Measurements from ENCODE around the gene RRP7A. TPM values are rescaled to one million over a fixed set of nuclear protein-coding genes. Genes with fewer than 3 reads are reported as not detected.

Gene RRP7A
- total and polyA plus RNA-seq, 10 of the 15 experiments (the other 5 are each of a cell fraction or from before 2014, with no cell fraction given), result 2.9 to 114 (median 43.8) TPM

DNA sequence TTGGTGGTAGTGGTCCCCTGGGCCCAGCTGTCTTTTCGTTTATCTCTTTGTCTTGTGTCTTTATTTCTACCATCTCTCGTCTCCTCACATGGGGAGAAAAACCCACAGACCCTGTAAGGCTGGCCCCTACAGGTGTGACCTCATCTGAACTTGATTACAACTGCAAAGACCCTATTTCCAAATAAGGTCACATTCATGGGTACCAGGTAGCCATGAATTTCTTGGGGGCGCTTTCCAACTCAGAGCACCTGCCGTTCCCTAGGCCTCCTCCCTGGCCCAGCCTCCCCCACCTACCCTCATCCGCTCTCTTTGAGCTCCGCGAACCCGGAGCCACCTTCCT, 14.0 kb upstream of the RRP7A start:
- ChIA-PET POLR2A (interaction anchor here (0.6 to 1.3 kb wide), 3 partner anchors 17 to 1713 kb away, joined by 3 to 6 read pairs (median 5); no protein-coding TSS in a partner anchor), RAD21 (ENCODE audit: unreplicated experiment) (interaction anchor here (0.7 to 1.6 kb wide), 4 partner anchors 12 to 81 kb away, joined by 3 to 5 read pairs (median 4); partner anchors contain the start of gene POLDIP3), CTCF (interaction anchor here (0.6 to 1.9 kb wide), 7 partner anchors 17 to 185 kb away, joined by 3 to 8 read pairs (median 4); partner anchors contain the start of gene POLDIP3), SMC1A (ENCODE audit: uncharacterized antibody, unreplicated experiment) (interaction anchor here (0.6 to 2.4 kb wide), 6 partner anchors 12 to 198 kb away, joined by 3 to 13 read pairs (median 4); no protein-coding TSS in a partner anchor)
- in situ Hi-C loops (cut with MboI) (no loop called here), intact Hi-C loops (cut with micrococcal nuclease; ENCODE audit: unreplicated experiment) (loop anchor here (2.0 kb wide), 1 partner anchor 19 kb away; the partner anchor contains the start of gene SERHL2)
- TF ChIP-seq LARP7 (IDR thresholded peaks at IDR 0.05) (no peak), NBN (IDR thresholded peaks at IDR 0.05) (0 out of 2 replicates have a peak, but pooled peaks have one; percentile 1), FOS (IDR thresholded peaks at IDR 0.05; ENCODE audit: borderline replicate concordance, extremely low read depth, insufficient read length) (no peak), SMARCA5 (IDR thresholded peaks at IDR 0.05) (0 out of 2 replicates have a peak, but pooled peaks have one; percentile 74), POLR2A (IDR thresholded peaks at IDR 0.05; ENCODE audit: low read depth, low read length) (peak; percentile 25; the same call in 1 of the 2 replicates), POLR2AphosphoS5 (IDR thresholded peaks at IDR 0.05; ENCODE audit: low read length) (peak; percentile 80)
- TF ChIP-seq, protein P1, sequence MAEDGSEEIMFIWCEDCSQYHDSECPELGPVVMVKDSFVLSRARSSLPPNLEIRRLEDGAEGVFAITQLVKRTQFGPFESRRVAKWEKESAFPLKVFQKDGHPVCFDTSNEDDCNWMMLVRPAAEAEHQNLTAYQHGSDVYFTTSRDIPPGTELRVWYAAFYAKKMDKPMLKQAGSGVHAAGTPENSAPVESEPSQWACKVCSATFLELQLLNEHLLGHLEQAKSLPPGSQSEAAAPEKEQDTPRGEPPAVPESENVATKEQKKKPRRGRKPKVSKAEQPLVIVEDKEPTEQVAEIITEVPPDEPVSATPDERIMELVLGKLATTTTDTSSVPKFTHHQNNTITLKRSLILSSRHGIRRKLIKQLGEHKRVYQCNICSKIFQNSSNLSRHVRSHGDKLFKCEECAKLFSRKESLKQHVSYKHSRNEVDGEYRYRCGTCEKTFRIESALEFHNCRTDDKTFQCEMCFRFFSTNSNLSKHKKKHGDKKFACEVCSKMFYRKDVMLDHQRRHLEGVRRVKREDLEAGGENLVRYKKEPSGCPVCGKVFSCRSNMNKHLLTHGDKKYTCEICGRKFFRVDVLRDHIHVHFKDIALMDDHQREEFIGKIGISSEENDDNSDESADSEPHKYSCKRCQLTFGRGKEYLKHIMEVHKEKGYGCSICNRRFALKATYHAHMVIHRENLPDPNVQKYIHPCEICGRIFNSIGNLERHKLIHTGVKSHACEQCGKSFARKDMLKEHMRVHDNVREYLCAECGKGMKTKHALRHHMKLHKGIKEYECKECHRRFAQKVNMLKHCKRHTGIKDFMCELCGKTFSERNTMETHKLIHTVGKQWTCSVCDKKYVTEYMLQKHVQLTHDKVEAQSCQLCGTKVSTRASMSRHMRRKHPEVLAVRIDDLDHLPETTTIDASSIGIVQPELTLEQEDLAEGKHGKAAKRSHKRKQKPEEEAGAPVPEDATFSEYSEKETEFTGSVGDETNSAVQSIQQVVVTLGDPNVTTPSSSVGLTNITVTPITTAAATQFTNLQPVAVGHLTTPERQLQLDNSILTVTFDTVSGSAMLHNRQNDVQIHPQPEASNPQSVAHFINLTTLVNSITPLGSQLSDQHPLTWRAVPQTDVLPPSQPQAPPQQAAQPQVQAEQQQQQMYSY (CRISPR knock-in tag; IDR thresholded peaks at IDR 0.05), result no peak
- TF ChIP-seq, protein P2, sequence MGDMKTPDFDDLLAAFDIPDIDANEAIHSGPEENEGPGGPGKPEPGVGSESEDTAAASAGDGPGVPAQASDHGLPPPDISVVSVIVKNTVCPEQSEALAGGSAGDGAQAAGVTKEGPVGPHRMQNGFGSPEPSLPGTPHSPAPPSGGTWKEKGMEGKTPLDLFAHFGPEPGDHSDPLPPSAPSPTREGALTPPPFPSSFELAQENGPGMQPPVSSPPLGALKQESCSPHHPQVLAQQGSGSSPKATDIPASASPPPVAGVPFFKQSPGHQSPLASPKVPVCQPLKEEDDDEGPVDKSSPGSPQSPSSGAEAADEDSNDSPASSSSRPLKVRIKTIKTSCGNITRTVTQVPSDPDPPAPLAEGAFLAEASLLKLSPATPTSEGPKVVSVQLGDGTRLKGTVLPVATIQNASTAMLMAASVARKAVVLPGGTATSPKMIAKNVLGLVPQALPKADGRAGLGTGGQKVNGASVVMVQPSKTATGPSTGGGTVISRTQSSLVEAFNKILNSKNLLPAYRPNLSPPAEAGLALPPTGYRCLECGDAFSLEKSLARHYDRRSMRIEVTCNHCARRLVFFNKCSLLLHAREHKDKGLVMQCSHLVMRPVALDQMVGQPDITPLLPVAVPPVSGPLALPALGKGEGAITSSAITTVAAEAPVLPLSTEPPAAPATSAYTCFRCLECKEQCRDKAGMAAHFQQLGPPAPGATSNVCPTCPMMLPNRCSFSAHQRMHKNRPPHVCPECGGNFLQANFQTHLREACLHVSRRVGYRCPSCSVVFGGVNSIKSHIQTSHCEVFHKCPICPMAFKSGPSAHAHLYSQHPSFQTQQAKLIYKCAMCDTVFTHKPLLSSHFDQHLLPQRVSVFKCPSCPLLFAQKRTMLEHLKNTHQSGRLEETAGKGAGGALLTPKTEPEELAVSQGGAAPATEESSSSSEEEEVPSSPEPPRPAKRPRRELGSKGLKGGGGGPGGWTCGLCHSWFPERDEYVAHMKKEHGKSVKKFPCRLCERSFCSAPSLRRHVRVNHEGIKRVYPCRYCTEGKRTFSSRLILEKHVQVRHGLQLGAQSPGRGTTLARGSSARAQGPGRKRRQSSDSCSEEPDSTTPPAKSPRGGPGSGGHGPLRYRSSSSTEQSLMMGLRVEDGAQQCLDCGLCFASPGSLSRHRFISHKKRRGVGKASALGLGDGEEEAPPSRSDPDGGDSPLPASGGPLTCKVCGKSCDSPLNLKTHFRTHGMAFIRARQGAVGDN (IDR thresholded peaks at IDR 0.05), result peak; percentile 34; the same call in 1 of the 2 replicates
- TF ChIP-seq, protein P3, sequence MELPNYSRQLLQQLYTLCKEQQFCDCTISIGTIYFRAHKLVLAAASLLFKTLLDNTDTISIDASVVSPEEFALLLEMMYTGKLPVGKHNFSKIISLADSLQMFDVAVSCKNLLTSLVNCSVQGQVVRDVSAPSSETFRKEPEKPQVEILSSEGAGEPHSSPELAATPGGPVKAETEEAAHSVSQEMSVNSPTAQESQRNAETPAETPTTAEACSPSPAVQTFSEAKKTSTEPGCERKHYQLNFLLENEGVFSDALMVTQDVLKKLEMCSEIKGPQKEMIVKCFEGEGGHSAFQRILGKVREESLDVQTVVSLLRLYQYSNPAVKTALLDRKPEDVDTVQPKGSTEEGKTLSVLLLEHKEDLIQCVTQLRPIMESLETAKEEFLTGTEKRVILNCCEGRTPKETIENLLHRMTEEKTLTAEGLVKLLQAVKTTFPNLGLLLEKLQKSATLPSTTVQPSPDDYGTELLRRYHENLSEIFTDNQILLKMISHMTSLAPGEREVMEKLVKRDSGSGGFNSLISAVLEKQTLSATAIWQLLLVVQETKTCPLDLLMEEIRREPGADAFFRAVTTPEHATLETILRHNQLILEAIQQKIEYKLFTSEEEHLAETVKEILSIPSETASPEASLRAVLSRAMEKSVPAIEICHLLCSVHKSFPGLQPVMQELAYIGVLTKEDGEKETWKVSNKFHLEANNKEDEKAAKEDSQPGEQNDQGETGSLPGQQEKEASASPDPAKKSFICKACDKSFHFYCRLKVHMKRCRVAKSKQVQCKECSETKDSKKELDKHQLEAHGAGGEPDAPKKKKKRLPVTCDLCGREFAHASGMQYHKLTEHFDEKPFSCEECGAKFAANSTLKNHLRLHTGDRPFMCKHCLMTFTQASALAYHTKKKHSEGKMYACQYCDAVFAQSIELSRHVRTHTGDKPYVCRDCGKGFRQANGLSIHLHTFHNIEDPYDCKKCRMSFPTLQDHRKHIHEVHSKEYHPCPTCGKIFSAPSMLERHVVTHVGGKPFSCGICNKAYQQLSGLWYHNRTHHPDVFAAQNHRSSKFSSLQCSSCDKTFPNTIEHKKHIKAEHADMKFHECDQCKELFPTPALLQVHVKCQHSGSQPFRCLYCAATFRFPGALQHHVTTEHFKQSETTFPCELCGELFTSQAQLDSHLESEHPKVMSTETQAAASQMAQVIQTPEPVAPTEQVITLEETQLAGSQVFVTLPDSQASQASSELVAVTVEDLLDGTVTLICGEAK (IDR thresholded peaks at IDR 0.05; ENCODE audit: borderline replicate concordance), result peak; percentile 51
- DNase-seq (ENCODE audit: low read depth, low spot score), result no peak
- Histone ChIP-seq H3K36me3 (ENCODE audit: control insufficient read depth in 2 of 2, insufficient read depth in 2 of 2, low read length in 1 of 2) (no peaks in the 10 kb centered on the region), H3K9me3 (replicated peaks; ENCODE audit: control insufficient read depth, insufficient read depth, low read length) (no peaks in the 10 kb centered on the region), H4K20me1 (ENCODE audit: control insufficient read depth, insufficient read depth) (no peaks in the 10 kb centered on the region), H3K4me3 (peak overlapping the region; percentile 6; the same call in 1 of the 2 replicates), H3K4me2 (ENCODE audit: control insufficient read depth, insufficient read depth) (peak overlapping the region; percentile 17), H3K9ac (ENCODE audit: control insufficient read depth, insufficient read depth, low read length) (peak overlapping the region; percentile 54; the same call in 1 of the 2 replicates), H3K79me2 (ENCODE audit: control insufficient read depth, insufficient read depth, low read length) (no peaks in the 10 kb centered on the region), H3K27ac (ENCODE audit: control insufficient read depth, insufficient read depth) (peak overlapping the region; percentile 74), H3K27me3 (replicated peaks in 1 of 2; ENCODE audit: control insufficient read depth in 2 of 2, insufficient read depth in 2 of 2, low read length in 1 of 2) (no peaks in the 10 kb centered on the region), H2AFZ (ENCODE audit: control insufficient read depth, low read depth, low read length) (peak overlapping the region; percentile 65), H3K4me1 (ENCODE audit: control insufficient read depth, insufficient read depth, low read length) (peaks cover 34% of the 10 kb centered on the region)
- FAIRE-seq, result no peak
- 48% methylated on average over 6 of the region's 8 CpGs for WGBS (ENCODE audit: insufficient coverage, insufficient replicate concordance, low lambda C conversion rate, missing lambda C conversion rate)
- TSS peak; percentile 96 for BruUV-seq (replicated peaks)
- no peak for ATAC-seq
